GM23338 (cell line): ENCODE data around the gene BCR. TPM values are rescaled to one million over a fixed set of nuclear protein-coding genes. Genes with fewer than 3 reads are reported as not detected.

ENCODE experiments used
- ATAC-seq: fragments of 200-7000 bp; cut with Tn5 transposase; 3 replicates; pipeline ENCODE4 v1.9.1; 2020
- DNase-seq: peaks from one replicate; pipeline ENCODE4 v3.0.0-alpha.2; 2015; ENCODE audit warnings: low spot score
- H2AFZ ChIP-seq: fragments of 200-600 bp; sonication (generic); 2 replicates; pipeline ENCODE4 v1.8.0; 2016; ENCODE audit warnings: antibody characterized with exemption, mild to moderate bottlenecking, moderate library complexity
- H3F3A ChIP-seq: fragments of 200-600 bp; sonication (generic); replicated peaks from 2 replicates; pipeline ENCODE4 v1.8.0; 2017; ENCODE audit warnings: antibody characterized with exemption, mixed run types, low read depth
- H3K27ac ChIP-seq: fragments of 200-600 bp; sonication (generic); 2 replicates; pipeline ENCODE4 v1.6.1; 2016; ENCODE audit warnings: low read depth
- H3K27me3 ChIP-seq: fragments of 200-600 bp; sonication (generic); 2 replicates; pipeline ENCODE4 v1.8.0; 2016; ENCODE audit warnings: mild to moderate bottlenecking, mixed run types, moderate library complexity; ENCODE audit not compliant: insufficient read depth
- H3K36me3 ChIP-seq: fragments of 200-600 bp; sonication (generic); 2 replicates; pipeline ENCODE4 v1.8.0; 2016; ENCODE audit warnings: mild to moderate bottlenecking; ENCODE audit not compliant: insufficient read depth
- H3K4me1 ChIP-seq: fragments of 200-600 bp; sonication (generic); 2 replicates; pipeline ENCODE4 v1.8.0; 2016; ENCODE audit warnings: mild to moderate bottlenecking, moderate library complexity; ENCODE audit not compliant: insufficient read depth
- H3K4me2 ChIP-seq: fragments of 200-600 bp; sonication (generic); 2 replicates; pipeline ENCODE4 v1.7.1; 2017; ENCODE audit warnings: mixed run types
- H3K4me3 ChIP-seq: fragments of 200-600 bp; sonication (generic); 2 replicates; pipeline ENCODE4 v1.6.1; 2016; ENCODE audit warnings: mixed run types
- H3K79me2 ChIP-seq: fragments of 200-600 bp; sonication (generic); replicated peaks from 2 replicates; pipeline ENCODE4 v1.8.0; 2017; ENCODE audit warnings: mild to moderate bottlenecking; ENCODE audit not compliant: insufficient read depth
- H3K9me2 ChIP-seq: fragments of 200-600 bp; sonication (generic); 2 replicates; pipeline ENCODE4 v1.8.0; 2017; ENCODE audit not compliant: insufficient read depth
- H4K20me1 ChIP-seq: fragments of 200-600 bp; sonication (generic); replicated peaks from 2 replicates; pipeline ENCODE4 v1.8.0; 2017; ENCODE audit warnings: mild to moderate bottlenecking; ENCODE audit not compliant: insufficient read depth
- H3K27ac Mint-ChIP-seq: 2 replicates; pipeline ENCODE4 v1.8.0; 2020; ENCODE audit warnings: inconsistent platforms, mild to moderate bottlenecking, moderate library complexity, mixed read lengths
- H3K27me3 Mint-ChIP-seq: 3 replicates; pipeline ENCODE4 v1.8.0; 2022; ENCODE audit warnings: low read depth, mild to moderate bottlenecking, moderate library complexity, mixed read lengths, inconsistent platforms; ENCODE audit not compliant: insufficient read depth, poor library complexity
- H3K36me3 Mint-ChIP-seq: 3 replicates; pipeline ENCODE4 v1.8.0; 2021; ENCODE audit warnings: low read depth, mild to moderate bottlenecking, inconsistent platforms, moderate library complexity, mixed read lengths
- H3K4me1 Mint-ChIP-seq: 3 replicates; pipeline ENCODE4 v1.8.0; 2020; ENCODE audit warnings: mild to moderate bottlenecking, inconsistent platforms, mixed read lengths
- H3K4me3 Mint-ChIP-seq: 3 replicates; pipeline ENCODE4 v1.8.0; 2021; ENCODE audit warnings: moderate library complexity, mild to moderate bottlenecking, inconsistent platforms, mixed read lengths
- H3K9me3 Mint-ChIP-seq: 3 replicates; pipeline ENCODE4 v1.8.0; 2020; ENCODE audit warnings: moderate library complexity, mild to moderate bottlenecking, inconsistent platforms, mixed read lengths
- CREB1 ChIP-seq: fragments of 250-450 bp; sonication (Bioruptor Pico); IDR thresholded peaks from 2 replicates; pipeline ENCODE4 v1.5.0; 2020; ENCODE audit warnings: low read depth, mild to moderate bottlenecking, moderate library complexity
- CTCF ChIP-seq, 2 experiments: fragments of 200-600 bp in 1 of 2; sonication (generic) in 1 of 2; conservative IDR thresholded peaks; 2 replicates each; pipeline versions ENCODE4 v1.5.1 to v1.6.1; 2016 to 2017; ENCODE audit warnings: antibody characterized with exemption in 2 of 2, low read depth in 2 of 2, mild to moderate bottlenecking in 2 of 2, moderate library complexity in 1 of 2
- EZH2 ChIP-seq: fragments of 200-600 bp; sonication (generic); IDR thresholded peaks from one replicate; pipeline ENCODE4 v1.8.0; 2017; ENCODE audit warnings: antibody characterized with exemption, mild to moderate bottlenecking, low read depth; ENCODE audit not compliant: unreplicated experiment
- JUNB ChIP-seq: IDR thresholded peaks from one replicate; pipeline ENCODE4 v1.6.1; 2016; ENCODE audit warnings: antibody characterized with exemption; ENCODE audit not compliant: unreplicated experiment
- NANOG ChIP-seq: IDR thresholded peaks from 2 replicates; pipeline ENCODE4 v1.6.1; 2016; ENCODE audit warnings: antibody characterized with exemption, borderline replicate concordance
- POLR2AphosphoS5 ChIP-seq: IDR thresholded peaks from 2 replicates; pipeline ENCODE4 v1.6.1; 2016; ENCODE audit warnings: antibody characterized with exemption, low read depth
- STAT1 ChIP-seq: IDR thresholded peaks from one replicate; pipeline ENCODE4 v1.6.1; 2016; ENCODE audit warnings: antibody characterized with exemption; ENCODE audit not compliant: unreplicated experiment
- ZNF331 ChIP-seq: fragments of 250-450 bp; sonication (Bioruptor Pico); IDR thresholded peaks from 2 replicates; pipeline ENCODE4 v1.5.0; 2020; ENCODE audit warnings: low read depth, mild to moderate bottlenecking, moderate library complexity
- polyA plus RNA-seq: library from polyadenylated mRNA; unstranded; fragments of >200 nt; fragmentation: Nextera tagmentation; extraction: Ambion mirVana; gene quantifications from 2 replicates; pipeline ENCODE4 v1.2.1, GENCODE V29; 2016
- total RNA-seq: library from RNA; depleted of rRNA; stranded (reverse); fragments of >200 nt; shearing (Covaris generic); gene quantifications from 2 replicates; pipeline ENCODE4 v1.2.3, GENCODE V29; 2014

BCR gene
- total and polyA plus RNA-seq, 2 experiments from 2014 or later, result 17.7 to 121 TPM

- H3K27me3 ChIP-seq, result no peaks in the 10 kb centered on the region
- no peak overlapping the region for H2AFZ ChIP-seq
- H3K27ac Mint-ChIP-seq, result no peak overlapping the region
- H3K9me3 Mint-ChIP-seq, result peaks cover 8% of the 10 kb centered on the region; the same call in 2 of the 3 replicates
- H3K4me3 ChIP-seq, result no peak overlapping the region
- peaks cover 20% of the 10 kb centered on the region for H3K27me3 Mint-ChIP-seq
- peaks cover 16% of the 10 kb centered on the region for H3F3A ChIP-seq
- H3K36me3 ChIP-seq, result no peaks in the 10 kb centered on the region
- DNase-seq, result no peak
- no peak for ATAC-seq
- H3K36me3 Mint-ChIP-seq, result peaks cover 26% of the 10 kb centered on the region
- no peaks in the 10 kb centered on the region for H3K9me2 ChIP-seq
- H3K79me2 ChIP-seq, result peaks cover 100% of the 10 kb centered on the region
- peaks cover 51% of the 10 kb centered on the region for H3K4me1 ChIP-seq
- H3K4me3 Mint-ChIP-seq, result no peak overlapping the region
- TF ChIP-seq NANOG (no peak), EZH2 (no peak), CTCF (conservative IDR thresholded peaks at IDR 0.05; ENCODE audit: low read depth in 2 of 2) (no peak), POLR2AphosphoS5 (no peak), STAT1 (no peak)
- peaks cover 82% of the 10 kb centered on the region for H3K4me1 Mint-ChIP-seq
- no peak overlapping the region for H3K4me2 ChIP-seq
- peaks cover 28% of the 10 kb centered on the region for H4K20me1 ChIP-seq
- H3K27ac ChIP-seq, result no peak overlapping the region
Observed at GRCh38 chr22:23235425-23235824, 55.1 kb downstream of the BCR start.

- peaks cover 28% of the 10 kb centered on the region for H4K20me1 ChIP-seq
- Mint-ChIP-seq H3K4me3 (peak overlapping the region; percentile 24; the same call in 1 of the 3 replicates), H3K9me3 (peaks cover 8% of the 10 kb centered on the region), H3K27me3 (peaks cover 23% of the 10 kb centered on the region), H3K27ac (peak overlapping the region; percentile 63; the same call in 1 of the 2 replicates), H3K36me3 (peaks cover 30% of the 10 kb centered on the region), H3K4me1 (peaks cover 81% of the 10 kb centered on the region)
- H3K27ac ChIP-seq, result 0 out of 2 replicates have a peak overlapping the region, but pooled peaks have one; percentile 59
- peaks cover 98% of the 10 kb centered on the region for H3K79me2 ChIP-seq
- H3K4me1 ChIP-seq, result peaks cover 51% of the 10 kb centered on the region
- no peak for ATAC-seq
- H3K9me2 ChIP-seq, result no peaks in the 10 kb centered on the region
- no peaks in the 10 kb centered on the region for H3K36me3 ChIP-seq
- DNase-seq, result no peak
- peaks cover 15% of the 10 kb centered on the region for H3F3A ChIP-seq
- H3K4me2 ChIP-seq, result no peak overlapping the region
- H3K4me3 ChIP-seq, result no peak overlapping the region
- TF ChIP-seq CREB1 (no peak), JUNB (no peak), ZNF331 (CRISPR knock-in tag) (no peak)
- no peaks in the 10 kb centered on the region for H3K27me3 ChIP-seq
- H2AFZ ChIP-seq, result no peak overlapping the region
Observed at GRCh38 chr22:23236026-23236425, 55.7 kb downstream of the BCR start.
